ENCODE data around the gene NEK7.

The NEK7 gene

GRCh38 chr1:198234520-198235251 is 77.9 kb downstream of the NEK7 start:
- H3K4me3 ChIP-seq (ENCODE audit: low read depth, low read length): peak overlapping the region; percentile 30
- no peak for DNase-seq (ENCODE audit: low read depth)

GRCh38 chr1:198238121-198238520 is 81.3 kb downstream of the NEK7 start:
- DNase-seq (ENCODE audit: low read depth): no peak
- TF ChIP-seq CTCF (IDR thresholded peaks at IDR 0.05; ENCODE audit: low read depth, low read length, missing control alignments): no peak
- H3K4me3 ChIP-seq (ENCODE audit: low read depth, low read length): no peak overlapping the region
- in situ Hi-C loops (cut with HindIII; ENCODE audit: low sequenced_read_pairs): no loop called here

More at GRCh38 chr1:198234520-198235251, 77.9 kb downstream of the NEK7 start:
- TF ChIP-seq CTCF (IDR thresholded peaks at IDR 0.05; ENCODE audit: low read depth, low read length, missing control alignments): no peak
- in situ Hi-C loops (cut with HindIII; ENCODE audit: low sequenced_read_pairs): no loop called here

- TF ChIP-seq CTCF (IDR thresholded peaks at IDR 0.05; ENCODE audit: low read depth, low read length, missing control alignments): no peak
- in situ Hi-C loops (cut with HindIII; ENCODE audit: low sequenced_read_pairs): no loop called here
- H3K4me3 ChIP-seq (ENCODE audit: low read depth, low read length): no peak overlapping the region
- DNase-seq (ENCODE audit: low read depth): no peak
Observed at GRCh38 chr1:198241553-198241952, 84.8 kb downstream of the NEK7 start.

- in situ Hi-C loops (cut with HindIII; ENCODE audit: low sequenced_read_pairs): no loop called here
- no peak overlapping the region for H3K4me3 ChIP-seq (ENCODE audit: low read depth, low read length)
- no peak for DNase-seq (ENCODE audit: low read depth)
- no peak for TF ChIP-seq CTCF (IDR thresholded peaks at IDR 0.05; ENCODE audit: low read depth, low read length, missing control alignments)
Observed at GRCh38 chr1:198244772-198245171, 88.0 kb downstream of the NEK7 start.

GRCh38 chr1:198245379-198245778 is 88.6 kb downstream of the NEK7 start:
- in situ Hi-C loops (cut with HindIII; ENCODE audit: low sequenced_read_pairs): no loop called here
- no peak for TF ChIP-seq CTCF (IDR thresholded peaks at IDR 0.05; ENCODE audit: low read depth, low read length, missing control alignments)
- no peak for DNase-seq (ENCODE audit: low read depth)
- no peak overlapping the region for H3K4me3 ChIP-seq (ENCODE audit: low read depth, low read length)

GRCh38 chr1:198246337-198246736 is 89.5 kb downstream of the NEK7 start:
- no peak overlapping the region for H3K4me3 ChIP-seq (ENCODE audit: low read depth, low read length)
- no peak for TF ChIP-seq CTCF (IDR thresholded peaks at IDR 0.05; ENCODE audit: low read depth, low read length, missing control alignments)
- in situ Hi-C loops (cut with HindIII; ENCODE audit: low sequenced_read_pairs): no loop called here
- DNase-seq (ENCODE audit: low read depth): no peak
